GM12878 (cell line): Measurements from ENCODE around the gene PLEKHA7.

Source experiments
- BCL11A ChIP-seq: IDR thresholded peaks from 2 replicates; pipeline ENCODE4 v1.6.1; 2011; ENCODE audit warnings: low read depth, low read length
- EZH2 ChIP-seq: IDR thresholded peaks from 2 replicates; pipeline ENCODE4 v1.6.1; 2012; ENCODE audit warnings: low read depth, mild to moderate bottlenecking, control low read depth, inconsistent platforms, low read length, borderline replicate concordance; ENCODE audit not compliant: control insufficient read depth
- HCFC1 ChIP-seq: fragments of 150-350 bp; IDR thresholded peaks from 2 replicates; pipeline ENCODE4 v1.6.1; 2014; ENCODE audit warnings: low read length
- JUND ChIP-seq: IDR thresholded peaks from 2 replicates; pipeline ENCODE4 v1.6.1; 2012; ENCODE audit warnings: low read depth, mild to moderate bottlenecking, low read length, improper control_type of control experiment, moderate library complexity
- MAX ChIP-seq: IDR thresholded peaks from 2 replicates; pipeline ENCODE4 v1.6.1; 2012; ENCODE audit warnings: low read depth, low read length, improper control_type of control experiment
- NFXL1 ChIP-seq: fragments of 450-650 bp; IDR thresholded peaks from 2 replicates; pipeline ENCODE4 v1.6.1; 2017; ENCODE audit warnings: antibody characterized with exemption, mild to moderate bottlenecking, borderline replicate concordance
- NFYA ChIP-seq: IDR thresholded peaks from 2 replicates; pipeline ENCODE4 v1.6.1; 2011; ENCODE audit warnings: low read depth, mild to moderate bottlenecking, low read length, improper control_type of control experiment, borderline replicate concordance
- PAX8 ChIP-seq: fragments of 450-650 bp; IDR thresholded peaks from 2 replicates; pipeline ENCODE4 v1.6.1; 2017; ENCODE audit warnings: mild to moderate bottlenecking, moderate library complexity
- SRF ChIP-seq, 2 experiments: IDR thresholded peaks; 2 replicates each; pipeline ENCODE4 v1.6.1; 2011; ENCODE audit warnings: low read depth in 2 of 2, low read length in 2 of 2, mild to moderate bottlenecking in 1 of 2, moderate library complexity in 1 of 2
- SUZ12 ChIP-seq: fragments of 200-600 bp; sonication (generic); IDR thresholded peaks from one replicate; pipeline ENCODE4 v1.6.1; 2018; ENCODE audit warnings: antibody characterized with exemption, mild to moderate bottlenecking; ENCODE audit not compliant: unreplicated experiment
- TAF1 ChIP-seq: IDR thresholded peaks from 2 replicates; pipeline ENCODE4 v1.6.1; 2011; ENCODE audit warnings: mild to moderate bottlenecking, low read depth, low read length, borderline replicate concordance
- TARDBP ChIP-seq: IDR thresholded peaks from 2 replicates; pipeline ENCODE4 v1.6.1; 2016; ENCODE audit warnings: borderline replicate concordance
- TF ChIP-seq, protein P1 (sequence below), 3 experiments: IDR thresholded peaks in 2 of 3; conservative IDR thresholded peaks in 1 of 3; 2 replicates each; pipeline ENCODE4 v1.5.1; 2011; ENCODE audit warnings: low read depth in 3 of 3, low read length in 3 of 3, mild to moderate bottlenecking in 3 of 3, control low read depth in 2 of 3, moderate library complexity in 2 of 3, inconsistent platforms in 1 of 3, mixed read lengths in 1 of 3; ENCODE audit not compliant: control insufficient read depth in 2 of 3, insufficient read depth in 1 of 3; ENCODE audit errors: extremely low read depth in 1 of 3

DNA sequence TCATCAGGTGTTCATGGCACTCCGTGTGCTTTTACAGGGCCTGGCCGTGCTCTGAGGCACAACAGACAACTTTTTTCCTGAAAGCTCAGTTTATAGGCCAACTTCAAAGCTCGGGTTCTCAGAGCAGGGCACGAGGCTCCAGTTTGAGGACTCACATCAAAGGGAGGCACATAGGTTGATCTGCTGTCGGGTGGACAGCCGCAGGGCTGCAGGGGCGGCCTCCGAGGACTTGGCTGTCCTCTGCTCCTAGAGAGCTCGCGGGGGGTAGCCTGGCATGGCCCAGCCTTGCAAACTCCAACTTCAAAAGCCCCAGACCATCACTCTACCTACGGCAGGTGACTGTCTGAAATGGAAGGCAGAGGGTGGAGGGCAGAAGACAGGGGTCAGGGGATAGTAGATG is 244.2 kb downstream of the PLEKHA7 start:
- TF ChIP-seq NFXL1, result no peak
- TF ChIP-seq PAX8, result no peak
- TF ChIP-seq HCFC1, result no peak
- no peak for TF ChIP-seq TARDBP
- TF ChIP-seq SUZ12, result no peak
- TF ChIP-seq, protein P1, sequence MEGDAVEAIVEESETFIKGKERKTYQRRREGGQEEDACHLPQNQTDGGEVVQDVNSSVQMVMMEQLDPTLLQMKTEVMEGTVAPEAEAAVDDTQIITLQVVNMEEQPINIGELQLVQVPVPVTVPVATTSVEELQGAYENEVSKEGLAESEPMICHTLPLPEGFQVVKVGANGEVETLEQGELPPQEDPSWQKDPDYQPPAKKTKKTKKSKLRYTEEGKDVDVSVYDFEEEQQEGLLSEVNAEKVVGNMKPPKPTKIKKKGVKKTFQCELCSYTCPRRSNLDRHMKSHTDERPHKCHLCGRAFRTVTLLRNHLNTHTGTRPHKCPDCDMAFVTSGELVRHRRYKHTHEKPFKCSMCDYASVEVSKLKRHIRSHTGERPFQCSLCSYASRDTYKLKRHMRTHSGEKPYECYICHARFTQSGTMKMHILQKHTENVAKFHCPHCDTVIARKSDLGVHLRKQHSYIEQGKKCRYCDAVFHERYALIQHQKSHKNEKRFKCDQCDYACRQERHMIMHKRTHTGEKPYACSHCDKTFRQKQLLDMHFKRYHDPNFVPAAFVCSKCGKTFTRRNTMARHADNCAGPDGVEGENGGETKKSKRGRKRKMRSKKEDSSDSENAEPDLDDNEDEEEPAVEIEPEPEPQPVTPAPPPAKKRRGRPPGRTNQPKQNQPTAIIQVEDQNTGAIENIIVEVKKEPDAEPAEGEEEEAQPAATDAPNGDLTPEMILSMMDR (IDR thresholded peaks at IDR 0.05 in 2 of 3, conservative IDR thresholded peaks at IDR 0.05 in 1 of 3; ENCODE audit: control insufficient read depth in 2 of 3, extremely low read depth in 1 of 3, insufficient read depth in 1 of 3, low read depth in 3 of 3, low read length in 3 of 3), result no peak
- TF ChIP-seq BCL11A, result no peak
- no peak for TF ChIP-seq TAF1
- no peak for TF ChIP-seq NFYA
- no peak for TF ChIP-seq EZH2
- no peak for TF ChIP-seq MAX
- TF ChIP-seq JUND, result no peak
- TF ChIP-seq SRF (IDR thresholded peaks at IDR 0.05; ENCODE audit: low read depth in 2 of 2, low read length in 2 of 2), result no peak
